ENCODE data around the gene ENAM. TPM values are rescaled to one million over a fixed set of nuclear protein-coding genes. Genes with fewer than 3 reads are reported as not detected.
"Not testable (repeated sequence)": the region's sequence is repeated elsewhere in the genome, so short reads cannot be mapped to it uniquely, and the experiment has no call there.

The ENAM gene
- total and polyA plus RNA-seq, 2 donors (not counting 1 experiment from before 2014, with no cell fraction given), result 0.50 to 0.58 TPM

DNA sequence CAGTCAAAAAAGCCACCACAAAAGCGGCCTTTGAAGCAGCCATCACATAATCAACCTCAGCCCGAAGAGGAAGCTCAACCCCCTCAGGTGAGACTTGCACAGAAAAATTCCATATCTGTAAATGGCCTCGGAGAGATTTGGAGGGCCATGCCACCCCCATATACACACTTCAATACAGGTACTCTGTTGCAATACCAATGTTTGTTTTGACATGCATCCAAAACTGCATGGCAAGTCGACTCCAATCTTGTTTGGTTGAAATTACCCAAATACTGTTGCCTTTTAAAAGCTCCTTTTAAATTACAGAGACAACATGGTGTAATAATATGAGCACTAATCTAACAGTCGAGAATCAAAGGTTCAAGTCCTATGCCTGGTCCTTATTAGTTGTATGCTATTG is 5.9 kb downstream of the ENAM start:
- Histone ChIP-seq H2AFZ (ENCODE audit: low read length) (no peak overlapping the region), H3K36me3 (ENCODE audit: control insufficient read depth, insufficient read depth, low read length) (no peaks in the 10 kb centered on the region), H4K20me1 (ENCODE audit: control insufficient read depth, extremely low read depth, insufficient read depth, low read length) (no peaks in the 10 kb centered on the region), H3K27me3 (ENCODE audit: control insufficient read depth, insufficient read depth, low read length) (no peaks in the 10 kb centered on the region), H3K4me2 (ENCODE audit: extremely low read depth, insufficient read depth, low read length) (no peak overlapping the region), H3K4me1 (ENCODE audit: control insufficient read depth, extremely low read depth, insufficient read depth, low read length) (no peaks in the 10 kb centered on the region), H3K9ac (ENCODE audit: insufficient read depth, low read length) (no peak overlapping the region), H3K27ac (ENCODE audit: insufficient read depth, low read length) (no peak overlapping the region), H3K4me3 (replicated peaks in 1 of 4; ENCODE audit: control extremely low read depth in 1 of 4, insufficient read depth in 1 of 4, low read depth in 3 of 4, low read length in 4 of 4) (no peak overlapping the region), H3K9me3 (ENCODE audit: control insufficient read depth, insufficient read depth, low read depth, low read length) (no peaks in the 10 kb centered on the region), H3K79me2 (ENCODE audit: control insufficient read depth, insufficient read depth, low read length) (no peaks in the 10 kb centered on the region)
- no peak for TF ChIP-seq EZH2 (IDR thresholded peaks at IDR 0.05; ENCODE audit: low read length, missing control alignments)
- no peak for TF ChIP-seq CTCF (conservative IDR thresholded peaks at IDR 0.05 in 1 of 2, IDR thresholded peaks at IDR 0.05 in 1 of 2; ENCODE audit: low read depth in 1 of 2, low read length in 2 of 2)
- DNase-seq (ENCODE audit: low read depth in 2 of 2), result no peak

GRCh38 chr4:70637239-70637913 is 8.8 kb downstream of the ENAM start:
- H3K27ac ChIP-seq (ENCODE audit: insufficient read depth, low read length), result no peak overlapping the region
- TF ChIP-seq CTCF (conservative IDR thresholded peaks at IDR 0.05 in 1 of 2, IDR thresholded peaks at IDR 0.05 in 1 of 2; ENCODE audit: low read depth in 1 of 2, low read length in 2 of 2), result no peak
- no peak for TF ChIP-seq EZH2 (IDR thresholded peaks at IDR 0.05; ENCODE audit: low read length, missing control alignments)
- H2AFZ ChIP-seq (ENCODE audit: low read length), result peak overlapping the region; percentile 81
- H3K36me3 ChIP-seq (ENCODE audit: control insufficient read depth, insufficient read depth, low read length), result no peaks in the 10 kb centered on the region
- H3K9ac ChIP-seq (ENCODE audit: insufficient read depth, low read length), result no peak overlapping the region
- H3K4me3 ChIP-seq (replicated peaks in 1 of 4; ENCODE audit: control extremely low read depth in 1 of 4, insufficient read depth in 1 of 4, low read depth in 3 of 4, low read length in 4 of 4), result peak overlapping the region in 1 of 4 experiments; percentile 29
- H3K27me3 ChIP-seq (ENCODE audit: control insufficient read depth, insufficient read depth, low read length), result no peaks in the 10 kb centered on the region
- no peaks in the 10 kb centered on the region for H4K20me1 ChIP-seq (ENCODE audit: control insufficient read depth, extremely low read depth, insufficient read depth, low read length)
- DNase-seq (ENCODE audit: low read depth in 2 of 2), result peak in 1 of 2 donors; percentile 16
- peak overlapping the region; percentile 65 for H3K4me2 ChIP-seq (ENCODE audit: extremely low read depth, insufficient read depth, low read length)
- H3K4me1 ChIP-seq (ENCODE audit: control insufficient read depth, extremely low read depth, insufficient read depth, low read length), result no peaks in the 10 kb centered on the region
- no peaks in the 10 kb centered on the region for H3K79me2 ChIP-seq (ENCODE audit: control insufficient read depth, insufficient read depth, low read length)
- H3K9me3 ChIP-seq (ENCODE audit: control insufficient read depth, insufficient read depth, low read depth, low read length), result no peaks in the 10 kb centered on the region

DNA sequence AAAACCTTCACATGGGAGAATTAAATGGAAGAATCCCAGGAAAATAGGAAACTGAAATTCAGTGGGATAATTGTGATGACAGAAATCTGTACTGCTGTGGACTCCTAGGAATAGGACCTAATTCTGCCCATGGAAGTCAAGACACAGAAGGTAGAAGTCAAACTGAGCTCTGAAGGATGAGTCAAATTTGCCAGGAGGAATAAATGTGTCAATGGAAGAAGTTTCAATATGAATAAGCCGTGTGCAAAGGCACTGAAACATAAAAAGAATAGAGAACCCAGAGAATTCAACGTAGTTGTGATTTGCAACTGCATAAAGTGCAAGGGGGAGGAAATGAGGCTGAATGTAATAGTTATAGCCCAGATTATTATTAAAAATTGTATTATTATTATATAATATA is 11.6 kb downstream of the ENAM start:
- no peak overlapping the region for H3K4me2 ChIP-seq (ENCODE audit: extremely low read depth, insufficient read depth, low read length)
- H3K27me3 ChIP-seq (ENCODE audit: control insufficient read depth, insufficient read depth, low read length), result no peaks in the 10 kb centered on the region
- H4K20me1 ChIP-seq (ENCODE audit: control insufficient read depth, extremely low read depth, insufficient read depth, low read length), result no peaks in the 10 kb centered on the region

DNA sequence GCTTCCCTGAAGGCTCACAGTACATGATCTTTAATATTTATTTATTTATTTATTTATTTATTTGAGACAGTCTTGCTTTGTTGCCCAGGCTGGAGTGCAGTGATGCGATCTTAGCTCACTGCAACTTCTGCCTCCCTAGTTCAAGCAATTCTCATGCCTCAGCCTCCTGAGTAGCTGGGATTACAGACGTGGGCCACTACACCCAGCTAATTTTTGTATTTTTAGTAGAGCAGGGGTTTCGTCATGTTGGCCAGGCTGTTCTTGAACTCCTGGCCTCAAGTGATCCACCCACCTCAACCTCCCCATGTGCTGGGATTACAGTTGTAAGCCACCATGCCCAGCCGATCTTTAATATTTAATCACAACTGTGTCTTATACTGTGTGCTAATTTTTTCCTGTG is 22.2 kb downstream of the ENAM start:
- H3K4me1 ChIP-seq (ENCODE audit: control insufficient read depth, extremely low read depth, insufficient read depth, low read length); DNase-seq (ENCODE audit: low read depth in 2 of 2): not testable (repeated sequence)

More for the DNA sequence above, 11.6 kb downstream of the ENAM start:
- H3K36me3 ChIP-seq (ENCODE audit: control insufficient read depth, insufficient read depth, low read length), result no peaks in the 10 kb centered on the region
- no peak overlapping the region for H3K4me3 ChIP-seq (replicated peaks in 1 of 4; ENCODE audit: control extremely low read depth in 1 of 4, insufficient read depth in 1 of 4, low read depth in 3 of 4, low read length in 4 of 4)
- no peaks in the 10 kb centered on the region for H3K9me3 ChIP-seq (ENCODE audit: control insufficient read depth, insufficient read depth, low read depth, low read length)
- no peaks in the 10 kb centered on the region for H3K79me2 ChIP-seq (ENCODE audit: control insufficient read depth, insufficient read depth, low read length)
- no peak overlapping the region for H3K27ac ChIP-seq (ENCODE audit: insufficient read depth, low read length)
- no peak overlapping the region for H2AFZ ChIP-seq (ENCODE audit: low read length)
- DNase-seq (ENCODE audit: low read depth in 2 of 2), result no peak
- no peak for TF ChIP-seq CTCF (conservative IDR thresholded peaks at IDR 0.05 in 1 of 2, IDR thresholded peaks at IDR 0.05 in 1 of 2; ENCODE audit: low read depth in 1 of 2, low read length in 2 of 2)
- no peak for TF ChIP-seq EZH2 (IDR thresholded peaks at IDR 0.05; ENCODE audit: low read length, missing control alignments)
- no peaks in the 10 kb centered on the region for H3K4me1 ChIP-seq (ENCODE audit: control insufficient read depth, extremely low read depth, insufficient read depth, low read length)
- H3K9ac ChIP-seq (ENCODE audit: insufficient read depth, low read length), result no peak overlapping the region

More for the DNA sequence above, 22.2 kb downstream of the ENAM start:
- not testable (repeated sequence) for H3K79me2 ChIP-seq (ENCODE audit: control insufficient read depth, insufficient read depth, low read length); H2AFZ ChIP-seq (ENCODE audit: low read length); H3K27me3 ChIP-seq (ENCODE audit: control insufficient read depth, insufficient read depth, low read length); H3K9me3 ChIP-seq (ENCODE audit: control insufficient read depth, insufficient read depth, low read depth, low read length); H3K27ac ChIP-seq (ENCODE audit: insufficient read depth, low read length); H4K20me1 ChIP-seq (ENCODE audit: control insufficient read depth, extremely low read depth, insufficient read depth, low read length); H3K4me2 ChIP-seq (ENCODE audit: extremely low read depth, insufficient read depth, low read length); H3K36me3 ChIP-seq (ENCODE audit: control insufficient read depth, insufficient read depth, low read length); H3K4me3 ChIP-seq (replicated peaks in 1 of 4; ENCODE audit: control extremely low read depth in 1 of 4, insufficient read depth in 1 of 4, low read depth in 3 of 4, low read length in 4 of 4); H3K9ac ChIP-seq (ENCODE audit: insufficient read depth, low read length)
